Measurements from ENCODE around the gene MKRN2. TPM values are rescaled to one million over a fixed set of nuclear protein-coding genes. Genes with fewer than 3 reads are reported as not detected.

Gene MKRN2
- total and polyA plus RNA-seq, 2 of the 4 experiments (the other 2 are of a cell fraction): 44.4 to 65.6 TPM

- no peak for ATAC-seq (ENCODE audit: low read depth)
- H3K4me3 ChIP-seq (ENCODE audit: insufficient read depth, low read depth, low read length): peak overlapping the region; percentile 85
- H4K91ac ChIP-seq (ENCODE audit: insufficient read depth, low read depth, low read length): peak overlapping the region; percentile 27
- peak overlapping the region; percentile 74 for H3K4ac ChIP-seq (ENCODE audit: low read depth, low read length)
- peak; percentile 24; the same call in 1 of the 2 replicates for TF ChIP-seq RFX5 (IDR thresholded peaks at IDR 0.05; ENCODE audit: low read depth, low read length)
- TF ChIP-seq, protein P1, sequence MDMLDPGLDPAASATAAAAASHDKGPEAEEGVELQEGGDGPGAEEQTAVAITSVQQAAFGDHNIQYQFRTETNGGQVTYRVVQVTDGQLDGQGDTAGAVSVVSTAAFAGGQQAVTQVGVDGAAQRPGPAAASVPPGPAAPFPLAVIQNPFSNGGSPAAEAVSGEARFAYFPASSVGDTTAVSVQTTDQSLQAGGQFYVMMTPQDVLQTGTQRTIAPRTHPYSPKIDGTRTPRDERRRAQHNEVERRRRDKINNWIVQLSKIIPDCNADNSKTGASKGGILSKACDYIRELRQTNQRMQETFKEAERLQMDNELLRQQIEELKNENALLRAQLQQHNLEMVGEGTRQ (IDR thresholded peaks at IDR 0.05; ENCODE audit: low read depth, low read length): no peak
- peak; percentile 93 for TF ChIP-seq CEBPB (IDR thresholded peaks at IDR 0.05; ENCODE audit: low read depth, low read length)
- H2BK20ac ChIP-seq (ENCODE audit: low read depth, low read length): no peak overlapping the region
- no peak overlapping the region for H2BK120ac ChIP-seq (ENCODE audit: low read depth, low read length)
- WGBS, 2 experiments (ENCODE audit: extremely low coverage in 2 of 2, insufficient read length in 1 of 2): no CpG with 5 or more reads among the region's 18 CpGs
- H3K4me1 ChIP-seq (ENCODE audit: control insufficient read depth, insufficient read depth, low read length): peaks cover 5% of the 10 kb centered on the region
- CTCF ChIA-PET: no interaction called here
- peak overlapping the region; percentile 88 for H3K56ac ChIP-seq (ENCODE audit: extremely low read depth, insufficient read depth, low read length)
- BruUV-seq (replicated peaks): no TSS peak
- no peaks in the 10 kb centered on the region for H3K9me3 ChIP-seq (ENCODE audit: control insufficient read depth, insufficient read depth, low read length)
- peak; percentile 59 for DNase-seq
- peaks cover 15% of the 10 kb centered on the region for H3K9me1 ChIP-seq (ENCODE audit: insufficient read depth, low read length)
- H3K27ac ChIP-seq (ENCODE audit: insufficient read depth, low read length): peak overlapping the region; percentile 91
- H4K20me1 ChIP-seq (ENCODE audit: insufficient read depth, low read length): peaks cover 54% of the 10 kb centered on the region
- dilution Hi-C loops (cut with HindIII; ENCODE audit: low sequenced_read_pairs, unreplicated experiment): no loop called here
- peak overlapping the region; percentile 27; the same call in 1 of the 2 replicates for H3K18ac ChIP-seq (ENCODE audit: low read depth, low read length)
- H2AFZ ChIP-seq (replicated peaks; ENCODE audit: low read length, poor library complexity): peak overlapping the region; percentile 97
- POLR2A ChIA-PET (ENCODE audit: unreplicated experiment): no interaction called here
- H3K79me1 ChIP-seq (ENCODE audit: low read depth in 1 of 2, low read length in 2 of 2): peaks cover 3 to 45% of the 10 kb centered on the region in 2 experiments; a peak in 2 of 4 replicates
- H3K36me3 ChIP-seq (ENCODE audit: control insufficient read depth, insufficient read depth, low read length): no peaks in the 10 kb centered on the region
- 0 out of 2 replicates have a peak overlapping the region, but pooled peaks have one; percentile 30 for H2AK5ac ChIP-seq (ENCODE audit: low read depth, low read length)
- H3K23ac ChIP-seq (ENCODE audit: low read depth, low read length): peak overlapping the region; percentile 89
- peak overlapping the region; percentile 87 for H3K9ac ChIP-seq (ENCODE audit: low read depth, low read length)
- peak overlapping the region; percentile 66 to 89; a peak in 3 of 4 replicates for H4K8ac ChIP-seq (ENCODE audit: low read depth in 2 of 2, low read length in 2 of 2)
- intact Hi-C loops (cut with micrococcal nuclease): loop anchor here (2.0 to 5.0 kb wide), 3 partner anchors 50 to 365 kb away; no protein-coding TSS in a partner anchor
- peak overlapping the region; percentile 77 for H2BK5ac ChIP-seq (ENCODE audit: low read depth, low read length, poor library complexity, severe bottlenecking)
- peak overlapping the region; percentile 33 for H2AK9ac ChIP-seq (replicated peaks; ENCODE audit: low read depth, low read length, poor library complexity)
- peak overlapping the region; percentile 87 for H3K14ac ChIP-seq (replicated peaks; ENCODE audit: low read depth, low read length)
- H2BK15ac ChIP-seq (ENCODE audit: low read depth, low read length): peak overlapping the region; percentile 13; the same call in 1 of the 3 replicates
- in situ Hi-C loops (cut with MboI; ENCODE audit: low sequenced_read_pairs): no loop called here
- peak overlapping the region; percentile 19; the same call in 1 of the 2 replicates for H4K5ac ChIP-seq (ENCODE audit: low read depth, low read length)
- H3K4me2 ChIP-seq (ENCODE audit: low read depth, low read length): peak overlapping the region; percentile 79
- H3K27me3 ChIP-seq (ENCODE audit: control insufficient read depth, insufficient read depth, low read length): no peaks in the 10 kb centered on the region
Observed at GRCh38 chr3:12557473-12558100, 700 bp downstream of the MKRN2 start.

Measured in IMR-90 (cell line).